Breast epithelium (tissue), 3 donors: ENCODE results near the gene NCR3LG1.

Source experiments
- CTCF ChIP-seq, 3 donors: fragments of 450-650 bp; IDR thresholded peaks; one replicate each; pipeline ENCODE4 v1.5.1; 2016 to 2017; ENCODE audit warnings: antibody characterized with exemption in 3 of 3, mild to moderate bottlenecking in 3 of 3, moderate library complexity in 3 of 3
- POLR2A ChIP-seq: fragments of 450-650 bp; IDR thresholded peaks from one replicate; pipeline ENCODE4 v1.6.1; 2016; ENCODE audit warnings: antibody characterized with exemption, mild to moderate bottlenecking, moderate library complexity
- POLR2AphosphoS5 ChIP-seq, 3 donors: sonication (generic); formaldehyde crosslinking; IDR thresholded peaks; one replicate each; pipeline ENCODE4 v1.6.1; 2017; ENCODE audit warnings: antibody characterized with exemption in 3 of 3

- no peak for TF ChIP-seq CTCF (IDR thresholded peaks at IDR 0.05)
- TF ChIP-seq POLR2A = no peak
- TF ChIP-seq POLR2AphosphoS5 (IDR thresholded peaks at IDR 0.05) = no peak
Observed at GRCh38 chr11:17387811-17388210, 36.2 kb downstream of the NCR3LG1 start.
